Bronchial epithelial cell (primary cell): ENCODE results near the gene EPB41L4A. TPM values are rescaled to one million over a fixed set of nuclear protein-coding genes. Genes with fewer than 3 reads are reported as not detected.
A peak's percentile ranks its signal among the peaks of the same experiment; 100 is the strongest.

Experiments used
- DNase-seq: peaks from one replicate; pipeline ENCODE4 v3.0.0-alpha.2; 2010; ENCODE audit warnings: low read depth
- FAIRE-seq: peaks from 2 replicates; lab custom pipeline; 2011; peaks lifted over from hg19 to GRCh38; lab: Jason Lieb, UNC
- H3K27me3 ChIP-seq: 2 replicates; pipeline ENCODE4 v1.5.1; 2011; ENCODE audit warnings: low read length; ENCODE audit not compliant: control insufficient read depth, insufficient read depth
- H3K36me3 ChIP-seq: 2 replicates; pipeline ENCODE4 v1.5.1; 2011; ENCODE audit warnings: low read length; ENCODE audit not compliant: control insufficient read depth, insufficient read depth
- H3K4me3 ChIP-seq: 2 replicates; pipeline ENCODE4 v1.5.1; 2011; ENCODE audit warnings: mild to moderate bottlenecking, low read depth, low read length, control low read depth
- CTCF ChIP-seq: IDR thresholded peaks from 2 replicates; pipeline ENCODE4 v1.5.1; 2011; ENCODE audit warnings: mild to moderate bottlenecking, moderate library complexity, low read length, control low read depth, inconsistent platforms; ENCODE audit not compliant: insufficient read depth, severe bottlenecking
- total RNA-seq: library from RNA; depleted of rRNA; stranded (reverse); fragments of >200 nt; gene quantifications from 2 replicates; pipeline ENCODE4 v1.2.1, GENCODE V29; 2014

EPB41L4A gene
- total RNA-seq, 1 donor from 2014 or later: 5.3 TPM

- H3K27me3 ChIP-seq: no peaks in the 10 kb centered on the region
- TF ChIP-seq CTCF: peak; percentile 48
- DNase-seq (peak; percentile 85), FAIRE-seq (no peak)
- no peaks in the 10 kb centered on the region for H3K36me3 ChIP-seq
- H3K4me3 ChIP-seq: no peak overlapping the region
Measured at GRCh38 chr5:112146323-112147226, 272.5 kb downstream of the EPB41L4A start.

- no peak for FAIRE-seq
- no peaks in the 10 kb centered on the region for H3K36me3 ChIP-seq
- no peak overlapping the region for H3K4me3 ChIP-seq
- H3K27me3 ChIP-seq: no peaks in the 10 kb centered on the region
- TF ChIP-seq CTCF: no peak
- DNase-seq: no peak
Measured at GRCh38 chr5:112143690-112144089, 275.4 kb downstream of the EPB41L4A start.

- no peak for TF ChIP-seq CTCF
- DNase-seq (peak; percentile 93), FAIRE-seq (peak; percentile 73)
- H3K36me3 ChIP-seq: no peaks in the 10 kb centered on the region
- H3K4me3 ChIP-seq: no peak overlapping the region
- H3K27me3 ChIP-seq: no peaks in the 10 kb centered on the region
Measured at GRCh38 chr5:112142769-112143270, 276.3 kb downstream of the EPB41L4A start.

GRCh38 chr5:112141582-112141981 is 277.5 kb downstream of the EPB41L4A start:
- FAIRE-seq: no peak
- TF ChIP-seq CTCF: no peak
- Histone ChIP-seq H3K27me3 (no peaks in the 10 kb centered on the region), H3K4me3 (no peak overlapping the region), H3K36me3 (no peaks in the 10 kb centered on the region)
- DNase-seq: no peak

GRCh38 chr5:112138526-112138925 is 280.6 kb downstream of the EPB41L4A start:
- DNase-seq: no peak
- no peaks in the 10 kb centered on the region for H3K27me3 ChIP-seq
- H3K4me3 ChIP-seq: no peak overlapping the region
- peak; percentile 7 for FAIRE-seq
- no peaks in the 10 kb centered on the region for H3K36me3 ChIP-seq
- no peak for TF ChIP-seq CTCF
